GM23338 (cell line): ENCODE data around the gene CBFA2T3. TPM values are rescaled to one million over a fixed set of nuclear protein-coding genes. Genes with fewer than 3 reads are reported as not detected.

Source experiments
- ATAC-seq: fragments of 200-7000 bp; cut with Tn5 transposase; 3 replicates; pipeline ENCODE4 v1.9.1; 2020
- DNase-seq: peaks from one replicate; pipeline ENCODE4 v3.0.0-alpha.2; 2015; ENCODE audit warnings: low spot score
- H2AFZ ChIP-seq: fragments of 200-600 bp; sonication (generic); 2 replicates; pipeline ENCODE4 v1.8.0; 2016; ENCODE audit warnings: antibody characterized with exemption, mild to moderate bottlenecking, moderate library complexity
- H3F3A ChIP-seq: fragments of 200-600 bp; sonication (generic); replicated peaks from 2 replicates; pipeline ENCODE4 v1.8.0; 2017; ENCODE audit warnings: antibody characterized with exemption, mixed run types, low read depth
- H3K27ac ChIP-seq: fragments of 200-600 bp; sonication (generic); 2 replicates; pipeline ENCODE4 v1.6.1; 2016; ENCODE audit warnings: low read depth
- H3K27me3 ChIP-seq: fragments of 200-600 bp; sonication (generic); 2 replicates; pipeline ENCODE4 v1.8.0; 2016; ENCODE audit warnings: mild to moderate bottlenecking, mixed run types, moderate library complexity; ENCODE audit not compliant: insufficient read depth
- H3K36me3 ChIP-seq: fragments of 200-600 bp; sonication (generic); 2 replicates; pipeline ENCODE4 v1.8.0; 2016; ENCODE audit warnings: mild to moderate bottlenecking; ENCODE audit not compliant: insufficient read depth
- H3K4me1 ChIP-seq: fragments of 200-600 bp; sonication (generic); 2 replicates; pipeline ENCODE4 v1.8.0; 2016; ENCODE audit warnings: mild to moderate bottlenecking, moderate library complexity; ENCODE audit not compliant: insufficient read depth
- H3K4me2 ChIP-seq: fragments of 200-600 bp; sonication (generic); 2 replicates; pipeline ENCODE4 v1.7.1; 2017; ENCODE audit warnings: mixed run types
- H3K4me3 ChIP-seq: fragments of 200-600 bp; sonication (generic); 2 replicates; pipeline ENCODE4 v1.6.1; 2016; ENCODE audit warnings: mixed run types
- H3K79me2 ChIP-seq: fragments of 200-600 bp; sonication (generic); replicated peaks from 2 replicates; pipeline ENCODE4 v1.8.0; 2017; ENCODE audit warnings: mild to moderate bottlenecking; ENCODE audit not compliant: insufficient read depth
- H3K9me2 ChIP-seq: fragments of 200-600 bp; sonication (generic); 2 replicates; pipeline ENCODE4 v1.8.0; 2017; ENCODE audit not compliant: insufficient read depth
- H4K20me1 ChIP-seq: fragments of 200-600 bp; sonication (generic); replicated peaks from 2 replicates; pipeline ENCODE4 v1.8.0; 2017; ENCODE audit warnings: mild to moderate bottlenecking; ENCODE audit not compliant: insufficient read depth
- H3K27ac Mint-ChIP-seq: 2 replicates; pipeline ENCODE4 v1.8.0; 2020; ENCODE audit warnings: inconsistent platforms, mild to moderate bottlenecking, moderate library complexity, mixed read lengths
- H3K27me3 Mint-ChIP-seq: 3 replicates; pipeline ENCODE4 v1.8.0; 2022; ENCODE audit warnings: low read depth, mild to moderate bottlenecking, moderate library complexity, mixed read lengths, inconsistent platforms; ENCODE audit not compliant: insufficient read depth, poor library complexity
- H3K36me3 Mint-ChIP-seq: 3 replicates; pipeline ENCODE4 v1.8.0; 2021; ENCODE audit warnings: low read depth, mild to moderate bottlenecking, inconsistent platforms, moderate library complexity, mixed read lengths
- H3K4me1 Mint-ChIP-seq: 3 replicates; pipeline ENCODE4 v1.8.0; 2020; ENCODE audit warnings: mild to moderate bottlenecking, inconsistent platforms, mixed read lengths
- H3K4me3 Mint-ChIP-seq: 3 replicates; pipeline ENCODE4 v1.8.0; 2021; ENCODE audit warnings: moderate library complexity, mild to moderate bottlenecking, inconsistent platforms, mixed read lengths
- H3K9me3 Mint-ChIP-seq: 3 replicates; pipeline ENCODE4 v1.8.0; 2020; ENCODE audit warnings: moderate library complexity, mild to moderate bottlenecking, inconsistent platforms, mixed read lengths
- CTCF ChIP-seq, 2 experiments: fragments of 200-600 bp in 1 of 2; sonication (generic) in 1 of 2; conservative IDR thresholded peaks; 2 replicates each; pipeline versions ENCODE4 v1.5.1 to v1.6.1; 2016 to 2017; ENCODE audit warnings: antibody characterized with exemption in 2 of 2, low read depth in 2 of 2, mild to moderate bottlenecking in 2 of 2, moderate library complexity in 1 of 2
- EZH2 ChIP-seq: fragments of 200-600 bp; sonication (generic); IDR thresholded peaks from one replicate; pipeline ENCODE4 v1.8.0; 2017; ENCODE audit warnings: antibody characterized with exemption, mild to moderate bottlenecking, low read depth; ENCODE audit not compliant: unreplicated experiment
- NANOG ChIP-seq: IDR thresholded peaks from 2 replicates; pipeline ENCODE4 v1.6.1; 2016; ENCODE audit warnings: antibody characterized with exemption, borderline replicate concordance
- REST ChIP-seq: IDR thresholded peaks from one replicate; pipeline ENCODE4 v1.6.1; 2018; ENCODE audit warnings: antibody characterized with exemption; ENCODE audit not compliant: unreplicated experiment
- ZNF114 ChIP-seq: fragments of 250-450 bp; sonication (Bioruptor Pico); IDR thresholded peaks from 2 replicates; pipeline ENCODE4 v1.5.0; 2020; ENCODE audit warnings: mild to moderate bottlenecking, moderate library complexity
- ZNF331 ChIP-seq: fragments of 250-450 bp; sonication (Bioruptor Pico); IDR thresholded peaks from 2 replicates; pipeline ENCODE4 v1.5.0; 2020; ENCODE audit warnings: low read depth, mild to moderate bottlenecking, moderate library complexity
- polyA plus RNA-seq: library from polyadenylated mRNA; unstranded; fragments of >200 nt; fragmentation: Nextera tagmentation; extraction: Ambion mirVana; gene quantifications from 2 replicates; pipeline ENCODE4 v1.2.1, GENCODE V29; 2016
- total RNA-seq: library from RNA; depleted of rRNA; stranded (reverse); fragments of >200 nt; shearing (Covaris generic); gene quantifications from 2 replicates; pipeline ENCODE4 v1.2.3, GENCODE V29; 2014
- TF ChIP-seq, protein P1 (sequence below): fragments of 250-450 bp; sonication (Bioruptor Pico); IDR thresholded peaks from 2 replicates; pipeline ENCODE4 v1.5.0; 2020; ENCODE audit warnings: mild to moderate bottlenecking, moderate library complexity

CBFA2T3 gene
- total and polyA plus RNA-seq, 2 experiments from 2014 or later: 0.87 to 1.5 TPM

GRCh38 chr16:88975511-88976061 lies 1.4 kb downstream of the CBFA2T3 start:
- no peak for DNase-seq
- Histone ChIP-seq H3F3A (no peaks in the 10 kb centered on the region), H3K9me2 (no peaks in the 10 kb centered on the region), H3K79me2 (no peaks in the 10 kb centered on the region), H3K4me1 (no peaks in the 10 kb centered on the region), H3K4me3 (no peak overlapping the region), H3K27me3 (no peaks in the 10 kb centered on the region), H3K27ac (no peak overlapping the region), H2AFZ (no peak overlapping the region), H3K4me2 (no peak overlapping the region), H3K36me3 (no peaks in the 10 kb centered on the region), H4K20me1 (no peaks in the 10 kb centered on the region)
- TF ChIP-seq ZNF114 (CRISPR knock-in tag) (no peak), NANOG (no peak), EZH2 (no peak), CTCF (conservative IDR thresholded peaks at IDR 0.05; ENCODE audit: low read depth in 2 of 2) (no peak), REST (no peak), ZNF331 (CRISPR knock-in tag) (no peak)
- TF ChIP-seq, protein P1, sequence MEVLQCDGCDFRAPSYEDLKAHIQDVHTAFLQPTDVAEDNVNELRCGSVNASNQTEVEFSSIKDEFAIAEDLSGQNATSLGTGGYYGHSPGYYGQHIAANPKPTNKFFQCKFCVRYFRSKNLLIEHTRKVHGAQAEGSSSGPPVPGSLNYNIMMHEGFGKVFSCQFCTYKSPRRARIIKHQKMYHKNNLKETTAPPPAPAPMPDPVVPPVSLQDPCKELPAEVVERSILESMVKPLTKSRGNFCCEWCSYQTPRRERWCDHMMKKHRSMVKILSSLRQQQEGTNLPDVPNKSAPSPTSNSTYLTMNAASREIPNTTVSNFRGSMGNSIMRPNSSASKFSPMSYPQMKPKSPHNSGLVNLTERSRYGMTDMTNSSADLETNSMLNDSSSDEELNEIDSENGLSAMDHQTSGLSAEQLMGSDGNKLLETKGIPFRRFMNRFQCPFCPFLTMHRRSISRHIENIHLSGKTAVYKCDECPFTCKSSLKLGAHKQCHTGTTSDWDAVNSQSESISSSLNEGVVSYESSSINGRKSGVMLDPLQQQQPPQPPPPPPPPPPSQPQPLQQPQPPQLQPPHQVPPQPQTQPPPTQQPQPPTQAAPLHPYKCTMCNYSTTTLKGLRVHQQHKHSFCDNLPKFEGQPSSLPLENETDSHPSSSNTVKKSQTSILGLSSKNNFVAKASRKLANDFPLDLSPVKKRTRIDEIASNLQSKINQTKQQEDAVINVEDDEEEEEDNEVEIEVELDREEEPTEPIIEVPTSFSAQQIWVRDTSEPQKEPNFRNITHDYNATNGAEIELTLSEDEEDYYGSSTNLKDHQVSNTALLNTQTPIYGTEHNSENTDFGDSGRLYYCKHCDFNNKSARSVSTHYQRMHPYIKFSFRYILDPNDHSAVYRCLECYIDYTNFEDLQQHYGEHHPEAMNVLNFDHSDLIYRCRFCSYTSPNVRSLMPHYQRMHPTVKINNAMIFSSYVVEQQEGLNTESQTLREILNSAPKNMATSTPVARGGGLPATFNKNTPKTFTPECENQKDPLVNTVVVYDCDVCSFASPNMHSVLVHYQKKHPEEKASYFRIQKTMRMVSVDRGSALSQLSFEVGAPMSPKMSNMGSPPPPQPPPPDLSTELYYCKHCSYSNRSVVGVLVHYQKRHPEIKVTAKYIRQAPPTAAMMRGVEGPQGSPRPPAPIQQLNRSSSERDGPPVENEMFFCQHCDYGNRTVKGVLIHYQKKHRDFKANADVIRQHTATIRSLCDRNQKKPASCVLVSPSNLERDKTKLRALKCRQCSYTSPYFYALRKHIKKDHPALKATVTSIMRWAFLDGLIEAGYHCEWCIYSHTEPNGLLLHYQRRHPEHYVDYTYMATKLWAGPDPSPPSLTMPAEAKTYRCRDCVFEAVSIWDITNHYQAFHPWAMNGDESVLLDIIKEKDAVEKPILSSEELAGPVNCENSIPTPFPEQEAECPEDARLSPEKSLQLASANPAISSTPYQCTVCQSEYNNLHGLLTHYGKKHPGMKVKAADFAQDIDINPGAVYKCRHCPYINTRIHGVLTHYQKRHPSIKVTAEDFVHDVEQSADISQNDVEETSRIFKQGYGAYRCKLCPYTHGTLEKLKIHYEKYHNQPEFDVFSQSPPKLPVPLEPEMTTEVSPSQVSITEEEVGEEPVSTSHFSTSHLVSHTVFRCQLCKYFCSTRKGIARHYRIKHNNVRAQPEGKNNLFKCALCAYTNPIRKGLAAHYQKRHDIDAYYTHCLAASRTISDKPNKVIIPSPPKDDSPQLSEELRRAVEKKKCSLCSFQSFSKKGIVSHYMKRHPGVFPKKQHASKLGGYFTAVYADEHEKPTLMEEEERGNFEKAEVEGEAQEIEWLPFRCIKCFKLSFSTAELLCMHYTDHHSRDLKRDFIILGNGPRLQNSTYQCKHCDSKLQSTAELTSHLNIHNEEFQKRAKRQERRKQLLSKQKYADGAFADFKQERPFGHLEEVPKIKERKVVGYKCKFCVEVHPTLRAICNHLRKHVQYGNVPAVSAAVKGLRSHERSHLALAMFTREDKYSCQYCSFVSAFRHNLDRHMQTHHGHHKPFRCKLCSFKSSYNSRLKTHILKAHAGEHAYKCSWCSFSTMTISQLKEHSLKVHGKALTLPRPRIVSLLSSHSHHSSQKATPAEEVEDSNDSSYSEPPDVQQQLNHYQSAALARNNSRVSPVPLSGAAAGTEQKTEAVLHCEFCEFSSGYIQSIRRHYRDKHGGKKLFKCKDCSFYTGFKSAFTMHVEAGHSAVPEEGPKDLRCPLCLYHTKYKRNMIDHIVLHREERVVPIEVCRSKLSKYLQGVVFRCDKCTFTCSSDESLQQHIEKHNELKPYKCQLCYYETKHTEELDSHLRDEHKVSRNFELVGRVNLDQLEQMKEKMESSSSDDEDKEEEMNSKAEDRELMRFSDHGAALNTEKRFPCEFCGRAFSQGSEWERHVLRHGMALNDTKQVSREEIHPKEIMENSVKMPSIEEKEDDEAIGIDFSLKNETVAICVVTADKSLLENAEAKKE: no peak
- Mint-ChIP-seq H3K36me3 (no peaks in the 10 kb centered on the region), H3K4me1 (no peaks in the 10 kb centered on the region), H3K27me3 (peaks cover 11% of the 10 kb centered on the region), H3K4me3 (no peak overlapping the region), H3K27ac (no peak overlapping the region), H3K9me3 (peaks cover 2% of the 10 kb centered on the region; the same call in 1 of the 3 replicates)
- no peak for ATAC-seq
